ENCODE measurements around the gene ECT2L. TPM values are rescaled to one million over a fixed set of nuclear protein-coding genes. Genes with fewer than 3 reads are reported as not detected.

ECT2L gene
- total and polyA plus RNA-seq, 11 donors, result 0.19 to 6.0 (median 1.9) TPM

- Histone ChIP-seq H3K4me3 (no peak overlapping the region), H3K9me3 (no peaks in the 10 kb centered on the region), H3K27me3 (no peaks in the 10 kb centered on the region), H3K4me1 (no peaks in the 10 kb centered on the region), H3K27ac (no peak overlapping the region), H3K36me3 (no peaks in the 10 kb centered on the region)
- intact Hi-C loops (cut with DNase I), result loop anchor here (1.0 to 10.0 kb wide), 15 partner anchors 44 to 761 kb away; no protein-coding TSS in a partner anchor
- TF ChIP-seq POLR2A (IDR thresholded peaks at IDR 0.05), result no peak
- peak; percentile 61 to 80 (median 74) for TF ChIP-seq CTCF (IDR thresholded peaks at IDR 0.05)
- ATAC-seq, result no peak
- WGBS, 4 donors, result 87 to 96% (median 93%) methylated on average over 3 of the region's 3 CpGs
- no peak for DNase-seq
These were observed 29.8 kb upstream of the ECT2L start for GRCh38 chr6:138765896-138766655.

GRCh38 chr6:138769102-138769676, 26.7 kb upstream of the ECT2L start:
- H3K27me3 ChIP-seq, result no peaks in the 10 kb centered on the region
- intact Hi-C loops (cut with DNase I), result loop anchor here (5.0 to 10.0 kb wide), 10 partner anchors 47 to 764 kb away; no protein-coding TSS in a partner anchor
- H3K4me3 ChIP-seq, result no peak overlapping the region
- 34 to 46% (median 40%) methylated on average over 6 of the region's 6 CpGs for WGBS, 4 donors
- TF ChIP-seq CTCF (IDR thresholded peaks at IDR 0.05), result no peak
- no peak for TF ChIP-seq POLR2A (IDR thresholded peaks at IDR 0.05)
- H3K27ac ChIP-seq, result no peak overlapping the region
- no peak for DNase-seq
- peaks cover 0 to 11% (median 6%) of the 10 kb centered on the region in 12 donors for H3K4me1 ChIP-seq
- no peaks in the 10 kb centered on the region for H3K36me3 ChIP-seq
- ATAC-seq, result no peak
- H3K9me3 ChIP-seq, result no peaks in the 10 kb centered on the region

GRCh38 chr6:138772596-138773176, 23.2 kb upstream of the ECT2L start:
- H3K36me3 ChIP-seq, result peaks cover 0 to 23% (median 20%) of the 10 kb centered on the region in 9 donors
- DNase-seq, result no peak
- no peak for TF ChIP-seq POLR2A (IDR thresholded peaks at IDR 0.05)
- no peak for TF ChIP-seq CTCF (IDR thresholded peaks at IDR 0.05)
- peak overlapping the region; percentile 64 to 92 (median 82) for H3K4me3 ChIP-seq
- 14 to 17% (median 15%) methylated on average over 8 of the region's 8 CpGs for WGBS, 4 donors
- H3K4me1 ChIP-seq, result peaks cover 0 to 23% (median 14%) of the 10 kb centered on the region in 12 donors
- intact Hi-C loops (cut with DNase I), result loop anchor here in 1 of 10 donors (5.0 kb wide), 1 partner anchor 350 kb away; no protein-coding TSS in a partner anchor
- ATAC-seq, result no peak
- H3K27ac ChIP-seq, result peak overlapping the region in 11 of 12 donors; percentile 93 to 99 (median 98)
- H3K27me3 ChIP-seq, result no peaks in the 10 kb centered on the region
- no peaks in the 10 kb centered on the region for H3K9me3 ChIP-seq

All from heart left ventricle (tissue), 16 donors.